Breast epithelium (tissue), 3 donors: ENCODE data around the gene SMYD2.

Experiments
- POLR2A ChIP-seq: fragments of 450-650 bp; IDR thresholded peaks from one replicate; pipeline ENCODE4 v1.6.1; 2016; ENCODE audit warnings: antibody characterized with exemption, mild to moderate bottlenecking, moderate library complexity
- TF ChIP-seq, protein P1 (sequence below), 3 donors: fragments of 450-650 bp; IDR thresholded peaks; one replicate each; pipeline ENCODE4 v1.5.1; 2016 to 2017; ENCODE audit warnings: antibody characterized with exemption in 3 of 3, mild to moderate bottlenecking in 3 of 3, moderate library complexity in 3 of 3

DNA sequence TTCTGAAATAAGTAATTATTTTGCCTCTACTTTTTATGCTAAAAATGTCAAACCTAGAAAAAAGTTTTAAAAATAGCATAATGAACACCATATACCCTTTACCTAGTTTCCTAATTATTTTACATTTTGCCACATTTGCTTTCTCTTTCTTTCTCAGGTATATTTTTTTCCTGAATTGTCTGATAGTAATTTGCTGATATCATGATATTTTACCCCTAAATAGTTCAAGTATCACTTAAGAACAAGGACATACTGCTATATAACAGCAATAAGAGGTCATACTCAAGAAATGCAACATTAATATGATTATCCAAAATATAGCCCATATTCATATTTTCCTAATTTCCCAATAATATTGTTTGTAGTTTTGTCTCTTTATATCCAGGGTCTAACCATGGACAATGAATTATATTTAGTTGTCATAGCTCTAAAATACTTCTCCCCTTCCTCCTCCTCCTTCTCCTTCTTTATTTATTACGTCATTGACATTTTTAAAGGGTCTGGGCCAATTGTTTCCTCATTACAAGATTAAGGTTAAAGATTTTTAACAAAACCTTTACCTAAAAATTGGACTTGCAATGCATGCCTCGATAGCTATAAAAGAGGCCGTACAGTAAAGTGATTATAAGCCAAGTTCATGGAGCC, 20.3 kb upstream of the SMYD2 start:
- TF ChIP-seq, protein P1, sequence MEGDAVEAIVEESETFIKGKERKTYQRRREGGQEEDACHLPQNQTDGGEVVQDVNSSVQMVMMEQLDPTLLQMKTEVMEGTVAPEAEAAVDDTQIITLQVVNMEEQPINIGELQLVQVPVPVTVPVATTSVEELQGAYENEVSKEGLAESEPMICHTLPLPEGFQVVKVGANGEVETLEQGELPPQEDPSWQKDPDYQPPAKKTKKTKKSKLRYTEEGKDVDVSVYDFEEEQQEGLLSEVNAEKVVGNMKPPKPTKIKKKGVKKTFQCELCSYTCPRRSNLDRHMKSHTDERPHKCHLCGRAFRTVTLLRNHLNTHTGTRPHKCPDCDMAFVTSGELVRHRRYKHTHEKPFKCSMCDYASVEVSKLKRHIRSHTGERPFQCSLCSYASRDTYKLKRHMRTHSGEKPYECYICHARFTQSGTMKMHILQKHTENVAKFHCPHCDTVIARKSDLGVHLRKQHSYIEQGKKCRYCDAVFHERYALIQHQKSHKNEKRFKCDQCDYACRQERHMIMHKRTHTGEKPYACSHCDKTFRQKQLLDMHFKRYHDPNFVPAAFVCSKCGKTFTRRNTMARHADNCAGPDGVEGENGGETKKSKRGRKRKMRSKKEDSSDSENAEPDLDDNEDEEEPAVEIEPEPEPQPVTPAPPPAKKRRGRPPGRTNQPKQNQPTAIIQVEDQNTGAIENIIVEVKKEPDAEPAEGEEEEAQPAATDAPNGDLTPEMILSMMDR (IDR thresholded peaks at IDR 0.05) = no peak
- no peak for TF ChIP-seq POLR2A
